Activated effector memory CD4-positive, alpha-beta T cell treated with Interleukin-2 at 50 U/mL for 16 hours (primary cell): Measurements from ENCODE around the gene PLCB4.
"Not testable (repeated sequence)": the region's sequence is repeated elsewhere in the genome, so short reads cannot be mapped to it uniquely, and the experiment has no call there.

Experiments used
- DNase-seq: peaks from one replicate; pipeline ENCODE4 v3.0.0-alpha.2; 2020

The PLCB4 gene

DNA sequence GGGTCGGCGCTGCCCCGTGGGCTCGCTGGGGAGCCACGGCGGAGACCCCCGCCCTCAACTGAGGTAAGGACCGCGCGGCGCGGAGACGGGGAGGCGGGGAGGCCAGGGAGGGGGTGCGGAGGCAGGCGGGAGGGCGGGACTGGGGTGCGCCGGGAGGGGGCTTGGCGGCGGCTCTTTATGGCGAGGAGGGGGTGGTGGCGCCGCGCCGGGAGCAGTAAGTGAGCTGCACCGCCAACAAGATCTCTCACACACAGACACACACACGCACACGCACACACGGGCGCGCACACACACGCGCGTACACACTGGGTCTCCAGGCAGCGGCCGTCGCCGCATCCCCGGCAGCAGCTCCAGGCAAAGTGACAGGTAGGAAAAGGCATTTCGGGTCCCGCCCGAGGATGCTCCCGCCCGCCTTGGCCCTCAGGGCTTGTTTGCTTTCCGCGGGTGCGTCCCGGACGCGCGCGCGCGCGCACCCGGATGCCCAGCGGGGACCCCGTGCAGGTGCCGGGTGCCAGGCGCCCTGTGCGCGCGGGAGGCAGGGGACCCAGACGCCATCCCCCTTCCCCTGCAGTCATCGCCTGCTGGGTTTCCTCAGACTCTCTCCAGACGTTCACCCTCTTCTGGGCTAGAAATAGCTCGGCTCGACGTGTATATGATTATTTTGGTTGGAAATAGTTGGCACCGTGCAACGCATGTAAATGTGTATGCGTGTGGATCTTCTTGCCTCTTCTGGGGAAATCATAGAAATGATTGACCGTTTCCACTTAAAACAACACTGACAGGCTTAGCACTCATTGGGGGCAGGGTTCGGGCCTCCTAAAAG lies at the start of gene PLCB4:
TSS of gene PLCB4 (plus strand) at position 247 of the 823 bp plus-strand sequence. CDS start 238,728 bp downstream, outside the sequence.
- no peak for DNase-seq

- no peak for DNase-seq
Measured at GRCh38 chr20:9019833-9020232, 49.1 kb upstream of the PLCB4 start.

DNA sequence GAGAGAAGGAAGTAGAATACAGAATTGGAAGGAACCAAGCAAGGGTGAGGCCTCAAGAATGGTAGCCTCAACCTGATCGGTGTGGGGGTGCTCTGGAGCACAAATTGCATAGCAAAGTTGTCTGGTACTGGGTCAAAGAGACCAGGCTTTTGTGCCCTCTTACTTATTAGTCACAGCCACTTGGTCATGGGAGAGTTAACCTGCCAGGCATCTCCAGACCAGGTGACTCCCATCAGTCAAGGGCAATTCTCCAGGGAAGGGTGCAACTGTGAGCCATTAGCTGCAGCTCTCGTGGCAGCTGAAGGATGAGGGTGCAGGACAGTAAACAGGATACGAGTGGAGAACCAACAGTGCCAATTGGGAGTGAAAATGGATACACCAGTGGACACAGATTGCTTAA lies 47.7 kb upstream of the PLCB4 start:
- DNase-seq, result no peak

DNA sequence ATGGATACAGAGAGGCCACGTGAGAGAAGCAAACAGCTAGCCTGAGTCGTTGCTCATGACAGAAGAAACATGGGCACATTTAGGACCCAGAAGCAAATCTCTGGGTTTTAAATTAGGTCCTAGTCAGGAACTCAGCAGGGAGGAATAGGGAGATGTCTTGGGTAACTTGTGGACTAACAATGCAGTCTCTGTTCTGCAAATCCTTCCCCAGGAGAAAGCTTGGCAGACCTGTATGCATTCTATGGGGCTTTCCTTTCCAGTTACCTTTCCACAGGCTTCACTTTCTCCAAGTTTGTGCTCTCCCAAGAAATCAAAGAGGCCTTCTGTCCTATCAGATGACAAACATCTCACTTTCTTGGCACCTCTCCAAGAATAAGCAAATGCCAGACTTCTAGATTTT lies 47.2 kb upstream of the PLCB4 start:
- DNase-seq, result no peak

GRCh38 chr20:9022376-9022775 lies 46.5 kb upstream of the PLCB4 start:
- DNase-seq, result no peak

DNA sequence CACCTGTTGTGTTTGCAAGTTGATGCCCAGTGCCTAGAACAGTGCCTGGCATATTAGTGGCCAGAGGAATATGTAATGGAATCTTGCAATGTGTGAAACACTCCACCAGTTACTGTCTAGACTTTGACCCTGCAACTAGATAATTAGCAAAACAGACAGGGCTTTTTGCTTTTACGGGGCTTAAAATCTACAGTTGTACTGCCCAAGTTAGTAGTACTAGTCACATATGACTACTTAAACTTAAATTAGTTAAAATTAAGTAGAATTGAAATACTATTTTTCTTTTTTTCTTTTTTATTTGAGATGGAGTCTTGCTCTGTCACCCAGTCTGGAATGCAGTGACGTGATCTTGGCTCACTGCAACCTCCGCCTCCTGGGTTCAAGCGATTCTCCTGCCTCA lies 44.3 kb upstream of the PLCB4 start:
- no peak for DNase-seq

DNA sequence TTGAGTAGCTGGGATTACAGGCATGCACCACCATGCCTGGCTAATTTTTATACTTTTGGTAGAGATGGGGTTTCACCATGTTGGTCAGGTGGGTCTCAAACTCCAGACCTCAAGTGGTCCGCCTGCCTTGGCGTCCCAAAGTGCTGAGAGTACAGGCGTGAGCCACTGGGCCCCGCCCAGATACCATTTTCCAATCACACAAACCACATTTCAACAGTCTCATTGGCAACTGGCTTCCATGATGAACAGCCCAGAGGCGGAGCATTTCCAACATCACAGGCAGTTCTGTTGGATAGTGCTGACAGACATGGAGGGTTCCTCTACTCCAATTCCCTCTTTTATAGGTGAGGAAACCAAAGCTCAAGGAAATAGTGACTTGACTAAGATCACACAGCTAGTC lies 43.9 kb upstream of the PLCB4 start:
- no peak for DNase-seq

DNA sequence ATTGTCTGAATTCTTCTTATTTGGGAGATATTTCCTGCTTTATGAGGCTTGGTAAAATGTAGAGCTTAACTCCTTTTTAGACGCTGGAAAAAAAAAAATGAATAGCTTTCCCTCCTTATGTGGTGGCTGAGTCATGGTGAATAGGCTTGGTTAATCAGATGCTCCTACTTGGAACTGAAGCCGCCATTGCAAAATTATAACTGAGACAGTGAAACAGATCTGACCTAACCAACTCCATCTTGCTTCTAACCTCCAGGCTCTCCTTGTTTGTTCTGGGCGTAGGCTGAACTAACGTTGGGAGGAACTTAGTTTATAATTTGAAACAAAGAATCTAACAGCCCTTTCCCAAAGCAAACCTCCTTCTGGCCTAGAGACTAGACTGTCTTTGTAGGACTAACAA lies 43.2 kb upstream of the PLCB4 start:
- no peak for DNase-seq

DNA sequence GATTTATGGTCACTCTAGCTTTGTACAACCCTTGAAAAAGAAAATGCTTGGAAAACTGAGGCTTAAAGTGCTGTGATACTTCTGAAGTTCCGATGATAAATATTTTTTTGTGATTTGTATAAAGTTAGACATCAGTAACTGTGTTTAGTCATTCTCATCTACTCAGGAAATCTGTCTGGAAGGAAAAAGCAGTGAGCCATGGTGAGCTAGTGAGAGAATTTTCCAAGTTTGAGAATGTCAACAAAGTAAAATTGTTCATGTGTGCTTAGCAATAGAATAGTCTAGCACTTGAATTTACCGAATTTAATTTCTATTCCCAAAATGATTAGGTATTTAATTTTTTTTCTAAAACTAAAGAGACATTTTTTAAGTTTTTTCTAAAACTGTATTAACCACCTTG lies 41.3 kb upstream of the PLCB4 start:
- DNase-seq, result no peak

- no peak for DNase-seq
Measured at GRCh38 chr20:9028419-9028818, 40.5 kb upstream of the PLCB4 start.

GRCh38 chr20:9031991-9032390 lies 36.9 kb upstream of the PLCB4 start:
- DNase-seq, result no peak

DNA sequence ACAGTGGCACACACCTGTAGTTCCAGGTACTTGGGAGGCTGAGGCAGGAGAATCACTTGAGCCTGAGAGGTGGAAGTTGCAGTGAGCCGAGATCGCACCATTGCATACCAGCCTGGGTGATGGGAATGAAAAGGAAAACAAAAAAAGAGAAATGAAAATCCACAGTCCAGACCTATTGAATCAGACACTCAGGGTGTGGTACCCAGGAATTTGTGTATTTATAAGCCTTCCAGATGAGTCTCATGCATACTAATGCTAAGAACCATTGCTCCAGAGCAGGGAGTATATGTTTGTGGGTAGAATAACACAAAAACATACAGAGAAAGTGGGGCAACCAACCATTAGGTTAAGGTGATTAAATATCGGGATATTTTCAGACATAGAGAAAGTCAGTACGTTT lies 36.1 kb upstream of the PLCB4 start:
- DNase-seq, result no peak

- DNase-seq, result no peak
Measured at GRCh38 chr20:9035126-9035525, 33.8 kb upstream of the PLCB4 start.

- DNase-seq, result no peak
Measured at GRCh38 chr20:9036593-9036992, 32.3 kb upstream of the PLCB4 start.

DNA sequence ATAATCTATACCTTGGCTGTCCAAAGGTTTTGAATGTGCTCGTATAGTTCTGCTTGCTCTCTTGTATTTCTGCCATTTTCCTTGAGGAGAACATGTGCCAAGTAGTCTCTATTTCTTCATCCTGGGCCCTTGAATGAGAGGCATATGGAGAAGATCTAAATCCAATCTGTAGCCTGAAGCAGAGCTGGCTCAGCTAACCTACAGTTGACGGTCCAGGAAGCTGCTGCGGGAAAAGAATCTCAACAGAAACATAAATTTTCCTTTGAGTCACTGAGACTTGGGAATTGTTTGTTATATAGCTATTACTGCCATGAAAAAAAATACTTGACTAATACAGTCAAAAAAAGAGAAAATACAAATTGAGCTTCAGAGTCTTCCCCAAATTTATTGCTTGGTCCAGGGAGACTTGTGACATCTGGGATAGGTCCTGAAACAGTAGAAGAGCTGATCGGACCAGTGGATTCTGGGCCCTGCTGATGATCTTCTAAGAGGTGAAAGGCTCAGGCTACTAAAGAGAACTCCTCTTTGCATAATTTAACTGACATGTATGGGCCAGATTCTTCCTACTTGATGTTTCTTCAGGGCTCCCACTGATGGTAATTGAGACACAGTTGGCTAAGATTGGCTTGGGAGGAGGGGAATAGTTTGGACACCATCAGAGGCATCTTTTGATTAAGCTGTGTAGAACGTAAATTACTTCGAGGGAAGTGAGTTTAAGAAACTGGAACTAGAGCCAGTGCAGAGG lies 29.9 kb upstream of the PLCB4 start:
- DNase-seq, result no peak

DNA sequence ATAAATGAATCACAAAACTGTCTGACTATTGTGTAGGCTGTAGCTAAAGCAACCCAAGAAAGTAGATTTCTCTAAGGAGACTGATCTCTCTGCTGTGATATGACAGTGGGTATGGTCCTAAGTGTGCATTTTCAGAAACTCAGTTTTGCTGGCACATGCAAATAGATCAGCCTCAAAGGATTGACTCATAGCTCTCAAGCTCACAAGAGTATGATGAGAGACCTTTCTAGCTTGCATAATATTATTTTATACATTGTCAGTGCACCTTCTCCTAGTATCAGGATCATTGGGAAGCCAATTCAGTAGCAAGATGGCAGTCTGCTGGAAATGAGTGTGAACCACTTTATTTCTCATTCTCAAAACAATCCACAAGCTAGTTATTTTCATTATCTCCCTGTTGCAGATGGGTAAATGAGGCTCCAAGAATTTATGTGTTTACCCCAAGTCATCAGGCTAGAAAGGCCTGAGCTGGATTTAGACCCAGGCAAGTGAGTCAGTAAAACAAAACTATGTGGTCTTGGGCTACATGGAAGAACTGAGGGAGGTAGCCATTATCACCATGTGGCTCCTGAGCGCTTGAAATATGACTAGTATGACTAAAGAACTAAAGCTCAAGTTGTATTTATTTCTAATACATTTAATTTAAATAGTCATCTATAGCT lies 27.9 kb upstream of the PLCB4 start:
- no peak for DNase-seq

GRCh38 chr20:9043364-9043763 lies 25.5 kb upstream of the PLCB4 start:
- DNase-seq, result no peak

DNA sequence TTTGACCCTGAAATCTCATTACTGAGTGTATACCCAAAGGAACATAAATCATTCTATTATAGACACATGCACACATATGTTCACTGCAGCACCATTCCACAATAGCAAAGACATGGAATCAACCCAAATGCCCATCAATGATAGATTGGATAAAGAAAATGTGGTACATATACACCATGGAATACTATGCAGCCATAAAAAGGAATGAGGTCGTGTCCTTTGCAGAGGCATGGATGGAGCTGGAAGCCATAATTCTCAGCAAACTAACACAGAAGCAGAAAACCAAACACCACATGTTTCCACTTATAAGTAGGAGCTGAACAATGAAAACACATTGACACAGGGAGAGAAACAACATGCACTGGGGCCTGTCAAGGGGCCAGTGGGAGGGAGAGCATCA lies 21.0 kb upstream of the PLCB4 start:
- not testable (repeated sequence) for DNase-seq

GRCh38 chr20:9051508-9051907 lies 17.4 kb upstream of the PLCB4 start:
- DNase-seq, result no peak

GRCh38 chr20:9052136-9052535 lies 16.8 kb upstream of the PLCB4 start:
- DNase-seq, result no peak

DNA sequence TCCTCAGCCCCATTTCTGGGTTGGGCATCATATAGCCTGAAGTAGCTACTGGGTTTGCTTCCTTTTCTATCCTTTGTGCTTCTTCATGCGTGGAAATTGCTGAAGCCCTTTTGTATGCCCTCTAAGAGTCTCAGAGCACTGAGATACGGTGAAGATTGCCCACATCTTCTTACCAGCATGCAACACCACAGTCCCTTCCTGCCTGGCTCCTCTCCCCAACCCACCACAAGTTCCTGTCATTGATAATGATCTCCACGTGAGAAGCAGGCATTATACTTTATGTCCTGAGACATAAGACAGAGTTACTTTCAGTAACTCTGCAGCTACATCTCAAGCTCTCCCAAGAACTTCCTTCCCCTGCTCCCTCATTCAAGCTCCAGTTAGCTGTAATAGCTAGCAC lies 15.8 kb upstream of the PLCB4 start:
- DNase-seq, result no peak

GRCh38 chr20:9054176-9054575 lies 14.7 kb upstream of the PLCB4 start:
- no peak for DNase-seq

- no peak for DNase-seq
Measured at GRCh38 chr20:9059931-9060330, 9.0 kb upstream of the PLCB4 start.

DNA sequence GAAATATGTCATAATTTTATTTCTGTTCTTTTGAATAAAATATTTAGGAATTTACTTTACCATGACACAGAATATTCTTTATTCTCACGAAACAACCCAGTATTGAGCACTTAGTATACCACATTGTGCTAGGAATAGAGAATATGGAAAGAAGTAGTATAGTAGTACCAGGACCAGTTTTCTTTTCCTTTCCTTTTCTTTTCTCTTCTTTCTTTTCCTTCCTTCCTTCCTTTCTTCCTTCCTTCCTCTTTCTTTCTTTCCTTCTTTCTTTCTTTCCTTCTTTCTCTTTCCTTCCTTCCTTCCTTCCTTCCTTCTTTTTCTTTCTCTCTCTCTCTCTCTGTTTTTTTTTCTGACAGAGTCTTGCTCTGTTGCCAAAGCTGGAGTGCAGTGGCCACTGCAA lies 7.5 kb upstream of the PLCB4 start:
- DNase-seq, result no peak
